CD8-positive, alpha-beta memory T cell (primary cell): ENCODE results near the gene NOP9. TPM values are rescaled to one million over a fixed set of nuclear protein-coding genes. Genes with fewer than 3 reads are reported as not detected.
A peak's percentile ranks its signal among the peaks of the same experiment; 100 is the strongest.

Experiments used
- CTCF ChIA-PET: fragments of 350-600 bp; sonication (Branson Sonifier 250); formaldehyde crosslinking; loops from one replicate; lab custom pipeline; 2021; ENCODE audit warnings: antibody characterized with exemption; lab: Charles Lee
- POLR2A ChIA-PET: fragments of 350-600 bp; sonication (Branson Sonifier 250); formaldehyde crosslinking; loops from one replicate; lab custom pipeline; 2021; ENCODE audit warnings: antibody characterized with exemption; lab: Charles Lee
- DNase-seq, 5 donors: peaks; one replicate each; pipeline versions ENCODE4 v3.0.0 to v3.0.0-alpha.2; 2020 to 2022; ENCODE audit warnings: mixed read lengths in 1 of 5
- H3K27ac ChIP-seq: one replicate; pipeline ENCODE4 v1.7.0; 2013; ENCODE audit warnings: low read depth, mild to moderate bottlenecking, low read length, moderate library complexity
- H3K27me3 ChIP-seq: 2 replicates; pipeline ENCODE4 v1.7.0; 2013; ENCODE audit warnings: low read length, mild to moderate bottlenecking; ENCODE audit not compliant: insufficient read depth, poor library complexity, severe bottlenecking
- H3K36me3 ChIP-seq: 2 replicates; pipeline ENCODE4 v1.7.0; 2013; ENCODE audit warnings: mild to moderate bottlenecking, low read length, moderate library complexity; ENCODE audit not compliant: insufficient read depth
- H3K4me1 ChIP-seq: 2 replicates; pipeline ENCODE4 v1.7.0; 2013; ENCODE audit warnings: mild to moderate bottlenecking, low read length, moderate library complexity; ENCODE audit not compliant: insufficient read depth
- H3K4me3 ChIP-seq: 2 replicates; pipeline ENCODE4 v1.7.0; 2013; ENCODE audit warnings: mild to moderate bottlenecking, low read length
- H3K9me3 ChIP-seq: 2 replicates; pipeline ENCODE4 v1.7.0; 2013; ENCODE audit warnings: mild to moderate bottlenecking, low read length
- H3K27ac Mint-ChIP-seq, 8 donors: one replicate each; pipeline ENCODE4 v1.8.0; 2020 to 2021; ENCODE audit warnings: mixed read lengths in 8 of 8, mild to moderate bottlenecking in 6 of 8, inconsistent platforms in 3 of 8, moderate library complexity in 3 of 8
- H3K27me3 Mint-ChIP-seq, 2 donors: one replicate each; pipeline ENCODE4 v1.8.0; 2020 to 2021; ENCODE audit warnings: mixed read lengths in 2 of 2, mild to moderate bottlenecking in 1 of 2, moderate library complexity in 1 of 2
- H3K36me3 Mint-ChIP-seq, 3 donors: one replicate each; pipeline ENCODE4 v1.8.0; 2020 to 2021; ENCODE audit warnings: mixed read lengths in 3 of 3, inconsistent platforms in 1 of 3, mild to moderate bottlenecking in 1 of 3
- H3K4me1 Mint-ChIP-seq, 3 donors: one replicate each; pipeline ENCODE4 v1.8.0; 2020 to 2021; ENCODE audit warnings: mixed read lengths in 3 of 3, inconsistent platforms in 1 of 3, mild to moderate bottlenecking in 1 of 3
- H3K4me3 Mint-ChIP-seq, 7 donors: one replicate each; pipeline ENCODE4 v1.8.0; 2020 to 2021; ENCODE audit warnings: mixed read lengths in 7 of 7, mild to moderate bottlenecking in 6 of 7, moderate library complexity in 4 of 7, inconsistent platforms in 2 of 7
- H3K9me3 Mint-ChIP-seq, 5 donors: one replicate each; pipeline ENCODE4 v1.8.0; 2020 to 2022; ENCODE audit warnings: mixed read lengths in 5 of 5, mild to moderate bottlenecking in 3 of 5, moderate library complexity in 2 of 5, inconsistent platforms in 1 of 5
- polyA plus RNA-seq: library from polyadenylated mRNA; unstranded; fragments of 300-500 nt; fragmentation: Illumina TruSeq; gene quantifications from one replicate; pipeline ENCODE4 v1.2.3, GENCODE V29; 2021
- total RNA-seq, 2 experiments: library from RNA; stranded (reverse); gene quantifications; one replicate each; pipeline ENCODE4 v1.2.3, GENCODE V29; 2021

NOP9 gene
- total and polyA plus RNA-seq, 3 experiments from 2014 or later, result 2.1 to 47.1 (median 44.1) TPM

- ChIA-PET POLR2A (no interaction called here), CTCF (no interaction called here)
- Histone ChIP-seq H3K4me3 (no peak overlapping the region), H3K4me1 (no peaks in the 10 kb centered on the region), H3K36me3 (peaks cover 7% of the 10 kb centered on the region), H3K27me3 (no peaks in the 10 kb centered on the region), H3K27ac (no peak overlapping the region), H3K9me3 (no peaks in the 10 kb centered on the region)
- Mint-ChIP-seq H3K4me3 (no peak overlapping the region), H3K27me3 (no peaks in the 10 kb centered on the region), H3K36me3 (peaks cover 0 to 48% (median 3%) of the 10 kb centered on the region in 3 donors), H3K27ac (no peak overlapping the region), H3K9me3 (no peaks in the 10 kb centered on the region), H3K4me1 (no peaks in the 10 kb centered on the region)
- DNase-seq, result no peak
Observed at GRCh38 chr14:24255438-24255837, 44.2 kb upstream of the NOP9 start.

- H3K36me3 ChIP-seq, result peaks cover 7% of the 10 kb centered on the region
- POLR2A ChIA-PET, result interaction anchor here (1.2 kb wide), 1 partner anchor 15 kb away, joined by 3 read pairs; no protein-coding TSS in a partner anchor
Observed at GRCh38 chr14:24255931-24256711, 43.5 kb upstream of the NOP9 start.

GRCh38 chr14:24256960-24257359 is 42.7 kb upstream of the NOP9 start:
- ChIA-PET POLR2A (interaction anchor here (1.2 kb wide), 1 partner anchor 14 kb away, joined by 3 read pairs; no protein-coding TSS in a partner anchor), CTCF (interaction anchor here (0.9 kb wide), 1 partner anchor 175 kb away, joined by 3 read pairs; no protein-coding TSS in a partner anchor)
- Histone ChIP-seq H3K36me3 (peaks cover 7% of the 10 kb centered on the region), H3K4me1 (no peaks in the 10 kb centered on the region), H3K27ac (no peak overlapping the region), H3K27me3 (no peaks in the 10 kb centered on the region), H3K9me3 (no peaks in the 10 kb centered on the region), H3K4me3 (no peak overlapping the region)
- no peak for DNase-seq
- Mint-ChIP-seq H3K4me3 (no peak overlapping the region), H3K27me3 (no peaks in the 10 kb centered on the region), H3K9me3 (no peaks in the 10 kb centered on the region), H3K36me3 (peaks cover 0 to 50% (median 3%) of the 10 kb centered on the region in 3 donors), H3K27ac (no peak overlapping the region), H3K4me1 (no peaks in the 10 kb centered on the region)

More at GRCh38 chr14:24255931-24256711, 43.5 kb upstream of the NOP9 start:
- Histone ChIP-seq H3K9me3 (no peaks in the 10 kb centered on the region), H3K27ac (no peak overlapping the region), H3K4me3 (no peak overlapping the region), H3K27me3 (no peaks in the 10 kb centered on the region), H3K4me1 (no peaks in the 10 kb centered on the region)
- Mint-ChIP-seq H3K4me3 (no peak overlapping the region), H3K4me1 (no peaks in the 10 kb centered on the region), H3K27ac (peak overlapping the region in 1 of 8 donors; percentile 14), H3K27me3 (no peaks in the 10 kb centered on the region), H3K36me3 (peaks cover 0 to 54% (median 5%) of the 10 kb centered on the region in 3 donors), H3K9me3 (no peaks in the 10 kb centered on the region)
- DNase-seq, result no peak
- CTCF ChIA-PET, result no interaction called here

GRCh38 chr14:24258119-24258518 is 41.5 kb upstream of the NOP9 start:
- Mint-ChIP-seq H3K36me3 (peaks cover 0 to 52% (median 6%) of the 10 kb centered on the region in 3 donors), H3K4me1 (no peaks in the 10 kb centered on the region), H3K4me3 (no peak overlapping the region), H3K27ac (no peak overlapping the region), H3K9me3 (no peaks in the 10 kb centered on the region), H3K27me3 (no peaks in the 10 kb centered on the region)
- Histone ChIP-seq H3K27me3 (no peaks in the 10 kb centered on the region), H3K9me3 (no peaks in the 10 kb centered on the region), H3K4me1 (no peaks in the 10 kb centered on the region), H3K27ac (no peak overlapping the region), H3K36me3 (peaks cover 7% of the 10 kb centered on the region), H3K4me3 (no peak overlapping the region)
- DNase-seq, result no peak
- ChIA-PET POLR2A (no interaction called here), CTCF (no interaction called here)

- CTCF ChIA-PET, result interaction anchor here (0.6 kb wide), 1 partner anchor 49 kb away, joined by 3 read pairs; the partner anchor contains the start of gene CIDEB
Observed at GRCh38 chr14:24258548-24259265, 40.9 kb upstream of the NOP9 start.

GRCh38 chr14:24259282-24260025 is 40.2 kb upstream of the NOP9 start:
- no peaks in the 10 kb centered on the region for H3K27me3 ChIP-seq
- H3K4me1 Mint-ChIP-seq, result no peaks in the 10 kb centered on the region
- no peaks in the 10 kb centered on the region for H3K4me1 ChIP-seq
- CTCF ChIA-PET, result no interaction called here
- peaks cover 0 to 43% (median 4%) of the 10 kb centered on the region in 3 donors for H3K36me3 Mint-ChIP-seq
- H3K4me3 ChIP-seq, result no peak overlapping the region
- H3K27me3 Mint-ChIP-seq, result no peaks in the 10 kb centered on the region
- no peak overlapping the region for H3K27ac ChIP-seq
- POLR2A ChIA-PET, result no interaction called here
- H3K27ac Mint-ChIP-seq, result peak overlapping the region in 2 of 8 donors; percentile 57 to 63
- H3K4me3 Mint-ChIP-seq, result no peak overlapping the region
- DNase-seq, result no peak
- H3K36me3 ChIP-seq, result peaks cover 7% of the 10 kb centered on the region
- H3K9me3 ChIP-seq, result no peaks in the 10 kb centered on the region
- no peaks in the 10 kb centered on the region for H3K9me3 Mint-ChIP-seq

More at GRCh38 chr14:24258548-24259265, 40.9 kb upstream of the NOP9 start:
- no peaks in the 10 kb centered on the region for H3K9me3 ChIP-seq
- Mint-ChIP-seq H3K4me3 (no peak overlapping the region), H3K9me3 (no peaks in the 10 kb centered on the region), H3K27me3 (no peaks in the 10 kb centered on the region), H3K27ac (peak overlapping the region in 1 of 8 donors; percentile 36), H3K36me3 (peaks cover 0 to 50% (median 6%) of the 10 kb centered on the region in 3 donors), H3K4me1 (no peaks in the 10 kb centered on the region)
- no peaks in the 10 kb centered on the region for H3K27me3 ChIP-seq
- peaks cover 7% of the 10 kb centered on the region for H3K36me3 ChIP-seq
- H3K4me1 ChIP-seq, result no peaks in the 10 kb centered on the region
- DNase-seq, result no peak
- no peak overlapping the region for H3K4me3 ChIP-seq
- POLR2A ChIA-PET, result no interaction called here
- no peak overlapping the region for H3K27ac ChIP-seq

GRCh38 chr14:24260026-24260779 is 39.4 kb upstream of the NOP9 start:
- H3K27ac Mint-ChIP-seq, result peak overlapping the region in 2 of 8 donors; percentile 57 to 63
- no peak overlapping the region for H3K4me3 Mint-ChIP-seq
- no peaks in the 10 kb centered on the region for H3K27me3 Mint-ChIP-seq
- Histone ChIP-seq H3K4me3 (no peak overlapping the region), H3K27ac (no peak overlapping the region), H3K36me3 (peaks cover 3% of the 10 kb centered on the region), H3K9me3 (no peaks in the 10 kb centered on the region), H3K4me1 (no peaks in the 10 kb centered on the region), H3K27me3 (no peaks in the 10 kb centered on the region)
- no peaks in the 10 kb centered on the region for H3K4me1 Mint-ChIP-seq
- no peak for DNase-seq
- H3K36me3 Mint-ChIP-seq, result peaks cover 0 to 45% (median 4%) of the 10 kb centered on the region in 3 donors
- H3K9me3 Mint-ChIP-seq, result no peaks in the 10 kb centered on the region
- ChIA-PET POLR2A (no interaction called here), CTCF (no interaction called here)
